Ecto neural progenitor cell (in vitro differentiated cells): ENCODE measurements around the gene EMX1.

Experiments used
- DNase-seq: peaks from one replicate; pipeline ENCODE4 v3.0.0-alpha.2; 2018; ENCODE audit warnings: low spot score

Gene EMX1

DNA sequence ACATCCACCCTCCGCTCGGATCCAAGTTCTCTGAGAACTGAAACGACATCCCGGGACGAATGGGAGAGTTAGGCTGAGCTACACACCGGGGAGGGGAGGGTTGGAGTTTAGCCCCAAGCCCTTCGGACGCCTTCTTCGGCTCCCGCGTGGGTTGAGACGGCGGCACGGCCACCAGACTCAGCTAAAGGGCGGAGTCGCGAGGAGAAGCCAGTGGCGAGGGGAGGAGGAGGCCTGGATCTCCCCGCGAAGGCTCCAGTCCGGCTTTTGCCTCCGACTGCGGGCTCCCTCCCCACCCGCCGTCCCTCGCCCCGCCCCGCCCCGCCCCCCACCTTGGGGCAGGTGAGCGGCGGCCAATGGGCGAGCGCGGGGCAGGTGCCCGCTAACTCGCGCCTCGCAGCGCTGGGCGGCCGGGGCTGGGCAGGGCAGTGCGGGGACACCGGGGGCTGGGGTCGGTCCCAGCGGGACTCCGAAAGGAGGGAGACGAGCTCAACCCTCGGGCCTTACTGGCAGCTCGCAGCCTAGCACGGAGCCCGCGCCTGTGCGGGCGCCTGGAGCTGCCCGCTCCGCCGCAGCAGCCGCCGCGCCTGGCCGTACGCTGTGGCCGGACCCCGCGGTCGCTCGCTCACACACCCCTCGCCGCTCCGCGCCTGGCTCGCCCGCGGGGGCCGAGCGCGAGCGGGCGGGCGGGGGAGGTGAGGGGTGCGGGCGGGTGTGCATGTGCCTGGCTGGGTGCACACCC, at the start of gene EMX1:
TSS of gene EMX1 (plus strand) at position 382 of the 739 bp plus-strand sequence. CDS start at position 716, 334 bp downstream.
- peak; percentile 91 for DNase-seq

DNA sequence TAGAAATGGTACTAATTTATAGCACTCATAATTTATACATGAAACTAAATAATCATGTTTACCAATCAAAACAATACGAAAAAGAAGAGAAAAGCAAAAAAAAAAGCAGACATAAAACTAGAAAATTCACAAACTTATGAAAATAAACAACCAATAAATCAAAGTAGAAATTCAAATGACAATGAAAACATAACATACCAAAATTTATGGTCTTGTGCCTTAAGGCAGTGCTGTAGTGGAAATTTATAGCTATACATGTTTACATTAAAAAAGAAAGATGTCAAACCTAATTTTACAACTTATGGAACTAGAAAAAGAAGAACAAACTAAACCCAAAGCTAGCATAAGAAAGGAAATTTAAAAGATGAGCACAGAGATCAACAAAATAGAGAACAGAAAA, 46.3 kb upstream of the EMX1 start:
- DNase-seq: no peak

DNA sequence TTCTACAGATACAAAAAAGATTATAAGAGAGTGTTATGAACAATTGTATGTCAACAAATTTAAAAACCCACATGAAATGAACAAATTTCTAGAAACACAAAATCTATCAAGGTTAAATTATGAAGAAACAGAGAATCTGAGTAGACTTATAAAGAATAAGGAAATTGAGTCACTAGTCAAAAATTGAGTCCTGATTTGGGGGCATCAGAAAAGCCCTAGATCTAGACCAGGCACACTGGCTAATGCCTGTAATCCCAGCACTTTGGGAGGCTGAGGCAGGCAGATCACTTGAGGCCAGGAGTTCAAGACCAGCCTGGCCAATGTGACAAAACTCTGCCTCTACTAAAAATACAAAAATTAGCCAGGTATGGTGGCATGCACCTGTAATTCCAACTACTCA, 45.4 kb upstream of the EMX1 start:
- DNase-seq: no peak

DNA sequence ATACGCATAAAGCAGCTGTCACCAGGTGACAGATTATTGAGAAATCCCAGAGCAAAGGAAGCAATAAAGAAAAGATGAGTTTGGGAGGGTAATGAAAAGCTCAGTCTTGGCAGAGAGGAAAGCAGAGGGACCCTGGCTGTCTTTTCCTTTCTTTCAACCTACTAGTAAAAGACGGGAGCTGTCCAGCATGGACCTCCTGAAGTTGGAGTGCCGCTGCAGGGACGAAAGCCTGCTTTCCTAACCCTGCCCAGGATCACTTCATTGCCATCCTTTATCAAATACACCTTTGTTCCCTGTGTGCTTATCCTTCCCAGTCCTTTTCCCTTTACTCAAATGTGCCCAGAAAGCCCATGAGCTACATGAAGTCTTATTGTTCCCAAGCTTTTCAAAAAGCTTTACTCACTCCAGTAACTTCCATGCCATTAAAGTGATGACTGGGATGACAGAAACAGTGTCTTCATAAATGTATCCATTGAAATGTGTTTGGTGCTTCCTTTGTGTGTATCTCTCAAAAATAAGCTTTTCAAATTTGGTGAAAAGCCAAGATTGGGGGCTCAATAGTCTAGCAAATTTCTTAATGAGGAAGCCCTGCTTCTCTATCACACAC, 33.9 kb upstream of the EMX1 start:
- DNase-seq: peak; percentile 64

DNA sequence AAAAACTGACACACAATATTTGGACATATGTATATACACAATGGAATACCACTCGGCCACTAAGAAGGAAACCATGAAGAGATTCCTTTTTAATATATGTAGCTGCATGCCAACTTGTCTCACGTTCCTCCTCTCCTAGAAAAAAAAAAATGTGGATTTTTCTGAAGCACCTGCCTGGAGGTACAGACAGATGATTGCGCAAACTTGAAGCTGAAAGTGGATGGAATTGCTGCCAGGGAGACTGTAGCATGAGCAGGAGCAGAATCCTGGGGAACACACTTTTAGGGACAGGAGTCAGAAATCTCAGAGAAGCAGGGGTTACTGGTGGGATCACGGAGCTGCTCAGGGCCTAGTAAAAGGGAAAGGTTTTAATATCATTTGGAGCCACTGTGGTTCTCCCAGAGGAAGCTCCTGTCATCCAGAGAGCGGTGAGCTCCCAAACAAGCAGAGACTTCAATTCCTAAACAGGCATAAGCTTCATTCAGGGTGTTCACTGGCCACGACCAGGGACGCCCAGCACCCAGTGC, 30.8 kb upstream of the EMX1 start:
- no peak for DNase-seq

DNA sequence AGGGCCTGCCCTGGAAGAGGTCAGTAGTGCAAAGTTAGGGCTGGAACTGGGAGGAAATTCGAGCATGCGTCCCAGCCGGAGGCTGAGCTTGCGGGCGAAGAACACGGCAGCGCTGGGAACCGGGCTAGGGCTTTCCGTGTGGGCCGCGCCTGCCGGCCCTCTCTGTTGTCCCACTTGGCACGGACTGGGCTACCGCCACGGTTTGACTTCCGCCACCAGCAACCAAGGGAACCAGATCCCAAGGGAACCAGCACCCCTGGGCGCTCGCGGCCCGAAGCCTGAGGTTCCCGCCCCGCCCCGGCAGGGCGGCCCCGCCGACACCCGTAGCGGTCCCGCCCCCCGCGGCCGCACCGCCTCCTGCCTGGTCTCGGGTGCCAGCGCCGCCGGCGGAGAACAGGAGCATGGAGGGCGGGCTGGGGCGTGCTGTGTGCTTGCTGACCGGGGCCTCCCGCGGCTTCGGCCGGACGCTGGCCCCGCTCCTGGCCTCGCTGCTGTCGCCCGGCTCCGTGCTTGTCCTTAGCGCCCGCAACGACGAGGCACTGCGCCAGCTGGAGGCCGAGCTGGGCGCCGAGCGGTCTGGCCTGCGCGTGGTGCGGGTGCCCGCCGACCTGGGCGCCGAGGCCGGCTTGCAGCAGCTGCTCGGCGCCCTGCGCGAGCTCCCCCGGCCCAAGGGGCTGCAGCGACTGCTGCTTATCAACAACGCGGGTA, 30.1 kb upstream of the EMX1 start, which contains the start of gene SPR:
TSS of gene SPR (plus strand) at position 377 of the 708 bp plus-strand sequence. CDS start at position 402, 25 bp downstream.
- peak; percentile 78 for DNase-seq

DNA sequence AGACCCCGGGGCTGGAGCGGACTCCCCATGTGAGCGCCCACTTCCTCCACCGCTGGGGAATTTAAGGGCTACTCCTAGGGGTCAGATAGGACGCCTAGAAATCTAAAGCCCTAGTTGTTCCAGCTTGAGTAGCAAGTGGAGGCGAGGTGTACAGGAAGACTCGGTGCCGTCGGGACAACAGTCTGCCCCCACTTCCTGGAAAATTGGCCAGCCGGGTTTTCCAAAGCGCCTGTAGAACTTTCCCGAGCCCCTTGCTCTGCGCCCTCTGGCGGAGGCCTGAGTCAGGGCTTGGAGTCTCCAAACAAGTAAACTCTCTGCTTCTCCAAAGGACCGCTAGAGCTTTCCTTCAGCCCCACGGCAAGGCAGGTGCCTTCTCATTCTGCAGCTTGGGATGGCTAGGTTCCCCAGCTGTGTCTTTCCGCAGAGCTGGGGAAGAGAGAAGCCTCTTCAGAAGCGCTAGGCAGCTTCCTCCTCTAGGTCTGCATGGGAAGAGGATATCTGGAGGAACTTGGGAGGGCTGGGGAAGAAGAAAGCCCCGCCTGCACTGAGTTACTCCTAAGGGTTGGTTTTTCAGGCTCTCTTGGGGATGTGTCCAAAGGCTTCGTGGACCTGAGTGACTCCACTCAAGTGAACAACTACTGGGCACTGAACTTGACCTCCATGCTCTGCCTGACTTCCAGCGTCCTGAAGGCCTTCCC, 29.4 kb upstream of the EMX1 start:
- peak; percentile 92 for DNase-seq

DNA sequence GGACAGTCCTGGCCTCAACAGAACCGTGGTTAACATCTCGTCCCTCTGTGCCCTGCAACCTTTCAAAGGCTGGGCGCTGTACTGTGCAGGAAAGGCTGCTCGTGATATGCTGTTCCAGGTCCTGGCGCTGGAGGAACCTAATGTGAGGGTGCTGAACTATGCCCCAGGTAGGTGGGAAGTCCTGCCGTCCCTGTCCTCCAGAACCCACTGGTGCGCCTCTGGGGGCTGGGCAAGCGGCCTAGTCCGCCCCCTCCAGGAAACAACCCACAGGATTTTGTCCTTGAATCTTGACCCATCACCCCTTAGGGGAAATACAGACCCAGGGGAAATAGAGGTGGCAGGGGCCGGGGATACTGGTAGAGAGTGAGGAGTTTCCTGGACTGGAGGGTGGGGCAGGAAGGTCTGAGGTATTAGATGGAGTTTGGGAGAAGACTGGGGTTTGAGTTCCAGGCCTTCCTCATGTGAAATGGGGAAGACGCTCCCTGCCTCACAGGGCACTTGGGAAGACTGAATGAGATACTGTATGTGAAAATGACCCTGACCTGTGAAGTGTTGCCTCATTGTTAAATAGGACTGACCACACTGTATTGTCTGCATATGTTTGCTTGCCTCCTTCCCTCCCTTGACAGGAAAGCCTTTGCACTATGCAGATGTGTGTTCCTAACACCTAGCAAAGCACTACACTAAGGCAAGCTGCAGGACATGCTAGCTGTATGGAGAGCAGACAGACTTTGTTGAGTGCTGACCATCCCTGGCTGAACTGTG, 28.7 kb upstream of the EMX1 start:
- no peak for DNase-seq

DNA sequence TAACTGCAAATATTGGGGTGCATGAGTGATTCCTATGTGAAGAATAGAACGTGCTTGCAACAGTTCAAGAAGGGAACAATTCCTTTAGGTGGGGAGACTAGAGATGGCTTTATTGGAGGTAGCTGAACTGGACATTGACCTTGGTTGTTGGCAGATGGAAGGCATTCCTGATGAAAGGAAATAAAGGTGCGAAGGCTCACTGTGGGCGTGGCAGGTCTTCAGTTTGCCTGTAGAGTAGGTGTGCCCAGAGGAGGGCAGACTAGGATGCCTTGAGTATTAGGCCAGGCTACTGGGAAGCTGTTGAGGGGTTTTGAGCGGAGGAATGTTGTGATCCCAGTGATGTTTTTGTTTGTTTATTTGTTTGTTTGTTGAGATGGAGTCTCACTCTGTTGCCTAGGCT, 27.3 kb upstream of the EMX1 start:
- DNase-seq: no peak

DNA sequence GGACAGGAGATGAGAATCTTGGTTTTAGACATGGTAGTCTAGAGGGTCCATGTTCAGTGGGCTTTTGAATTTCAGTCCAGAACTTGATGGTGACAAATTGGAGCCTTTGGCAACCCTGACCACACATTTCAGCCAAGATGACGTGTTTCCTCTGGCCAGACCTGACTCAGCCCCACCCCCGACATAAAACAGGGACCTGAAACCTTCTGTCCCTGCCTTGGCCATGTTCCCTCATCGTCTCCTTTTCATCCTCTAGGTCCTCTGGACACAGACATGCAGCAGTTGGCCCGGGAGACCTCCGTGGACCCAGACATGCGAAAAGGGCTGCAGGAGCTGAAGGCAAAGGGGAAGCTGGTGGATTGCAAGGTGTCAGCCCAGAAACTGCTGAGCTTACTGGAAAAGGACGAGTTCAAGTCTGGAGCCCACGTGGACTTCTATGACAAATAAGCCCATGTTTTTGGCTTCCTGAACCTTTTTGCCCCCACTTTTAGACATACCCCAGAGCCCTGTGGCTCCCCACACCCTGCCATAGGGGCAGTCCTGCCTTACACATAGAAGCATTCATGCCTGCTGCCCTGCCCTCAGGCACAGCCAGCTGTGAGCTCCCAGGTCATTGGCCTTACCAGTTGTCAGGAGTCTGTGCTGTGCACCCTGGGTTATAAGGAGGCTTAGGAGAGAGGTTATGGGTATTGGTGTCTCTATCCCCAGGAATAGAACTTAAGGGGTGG, 26.1 kb upstream of the EMX1 start:
- no peak for DNase-seq

DNA sequence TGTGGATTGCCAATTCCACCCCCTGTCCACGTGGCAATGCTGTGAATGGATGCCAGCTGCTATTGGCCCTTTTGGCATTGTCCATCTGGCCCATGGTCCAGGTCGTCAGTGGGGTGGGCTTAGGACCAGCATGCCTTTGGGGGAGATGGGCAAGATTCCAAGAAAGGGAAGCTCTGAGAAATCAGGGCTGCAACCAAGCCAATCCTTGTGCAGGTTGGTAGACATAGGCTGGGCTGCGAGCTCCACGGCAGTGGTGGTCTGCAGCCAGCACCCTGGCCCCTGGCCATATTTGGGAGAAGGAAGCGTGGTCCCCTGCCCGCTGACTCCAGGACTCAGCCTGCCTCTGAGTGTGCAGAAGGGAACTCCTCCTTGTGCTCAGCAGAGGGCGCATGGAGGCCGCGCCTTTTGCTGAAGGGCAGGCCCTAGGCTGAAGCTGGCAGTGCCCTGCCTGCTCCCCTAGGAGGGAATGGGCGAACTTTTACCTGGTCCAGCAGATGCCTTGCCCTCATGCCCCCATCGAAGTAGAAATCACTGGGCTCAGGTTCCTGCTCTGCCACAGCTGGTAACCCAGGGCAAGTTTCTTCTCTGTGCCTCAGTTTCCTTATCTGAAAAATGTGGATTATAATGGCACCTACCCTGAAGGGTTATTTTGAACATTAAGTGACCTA, 24.7 kb upstream of the EMX1 start:
- DNase-seq: peak; percentile 69

DNA sequence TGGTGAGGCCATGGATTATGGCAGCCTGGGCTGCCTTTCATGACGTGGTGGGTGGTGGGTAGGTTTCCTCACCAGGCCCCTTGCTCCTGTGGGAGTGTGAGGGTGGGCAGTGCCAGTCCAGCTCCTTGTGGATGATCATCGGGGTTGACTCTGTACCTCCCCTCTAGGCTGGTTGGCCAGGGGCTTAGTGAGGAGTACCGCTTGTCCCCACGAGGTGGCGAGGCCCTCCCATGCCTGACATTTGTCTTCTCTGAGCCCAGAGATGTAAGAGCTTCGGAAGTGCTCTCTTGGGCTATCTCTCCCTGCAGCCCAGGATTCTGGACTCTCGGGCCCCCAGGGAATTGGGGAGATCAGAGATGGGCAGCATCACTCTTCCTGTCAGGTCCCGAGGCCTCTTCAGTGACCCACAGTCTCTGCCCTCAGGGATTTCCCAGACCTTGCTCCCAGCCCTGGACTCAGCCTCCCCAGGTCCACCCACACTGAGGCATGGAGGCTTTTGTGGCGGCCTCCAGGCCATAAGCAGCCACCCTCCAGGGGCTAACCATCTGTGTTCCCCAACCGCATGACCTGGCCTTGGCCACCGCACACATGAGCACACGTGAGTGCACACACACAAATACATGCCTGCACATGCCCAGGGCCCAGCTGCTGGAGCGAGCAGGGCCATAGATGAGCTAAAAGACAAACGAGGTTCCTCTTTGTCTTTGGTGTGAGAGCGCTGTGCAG, 23.6 kb upstream of the EMX1 start:
- DNase-seq: peak; percentile 84

DNA sequence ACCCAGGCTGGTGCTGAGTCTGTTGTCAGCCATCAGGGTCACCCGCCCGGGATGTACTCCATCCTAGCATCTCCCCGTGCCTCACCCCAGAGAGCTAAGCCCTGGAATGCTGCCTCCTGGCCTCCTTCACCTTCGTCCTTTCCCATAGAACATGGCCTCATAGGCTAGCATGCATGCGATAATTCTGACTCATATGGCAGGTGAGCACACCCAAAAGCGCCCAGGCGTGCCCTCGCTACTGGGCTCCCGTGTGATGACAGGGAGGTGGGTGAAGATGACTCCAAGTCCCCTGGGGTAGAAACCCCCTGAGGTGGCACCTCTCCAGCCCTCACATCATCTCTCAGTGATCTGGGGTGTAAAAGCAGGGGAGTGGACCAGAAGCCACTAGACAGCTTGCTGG, 22.8 kb upstream of the EMX1 start:
- no peak for DNase-seq

DNA sequence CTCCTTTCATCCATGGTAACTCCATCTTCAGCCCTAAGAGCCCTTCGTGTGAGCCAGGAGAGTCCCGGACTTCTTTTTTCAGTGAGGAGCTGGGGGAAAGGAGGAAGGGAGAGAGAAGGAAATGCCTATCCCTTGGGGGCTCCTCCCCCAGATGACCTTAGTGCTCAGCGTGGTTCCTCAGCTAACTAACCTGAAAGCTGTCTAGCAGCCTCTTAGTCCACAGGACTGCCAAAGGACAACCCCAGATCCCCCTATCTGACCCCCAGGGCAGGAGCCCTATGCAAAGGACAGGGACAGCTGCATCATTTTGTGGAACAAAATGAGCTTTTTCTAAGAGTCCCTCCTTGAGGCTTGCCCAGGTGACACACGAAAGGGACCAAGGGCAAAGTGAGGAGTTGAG, 22.2 kb upstream of the EMX1 start:
- no peak for DNase-seq

DNA sequence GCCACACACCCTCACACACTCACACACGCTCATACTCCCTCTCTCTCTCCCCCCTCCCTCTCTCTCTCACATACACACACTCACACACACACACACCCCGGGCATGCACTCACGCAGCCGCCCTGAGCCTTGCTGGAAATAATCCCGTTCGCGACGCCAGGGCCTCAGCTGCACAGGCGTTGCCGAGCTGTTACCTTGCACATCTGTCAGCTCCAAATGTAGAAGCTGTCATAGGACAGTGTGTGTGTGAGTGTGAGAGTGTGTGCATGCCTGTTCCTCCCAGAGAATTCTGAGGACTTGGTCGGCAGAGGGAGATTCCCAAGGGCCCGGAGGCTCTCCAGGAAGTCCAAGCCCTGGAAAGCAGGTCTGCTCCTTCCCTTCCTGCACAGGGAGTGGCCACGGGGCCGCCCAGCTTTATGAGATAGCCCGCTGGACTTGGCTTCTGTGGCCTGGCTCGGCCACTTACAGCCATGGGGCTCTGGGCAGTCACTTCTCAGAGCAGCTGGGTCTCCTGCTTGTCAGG, 21.5 kb upstream of the EMX1 start:
- peak; percentile 59 for DNase-seq

DNA sequence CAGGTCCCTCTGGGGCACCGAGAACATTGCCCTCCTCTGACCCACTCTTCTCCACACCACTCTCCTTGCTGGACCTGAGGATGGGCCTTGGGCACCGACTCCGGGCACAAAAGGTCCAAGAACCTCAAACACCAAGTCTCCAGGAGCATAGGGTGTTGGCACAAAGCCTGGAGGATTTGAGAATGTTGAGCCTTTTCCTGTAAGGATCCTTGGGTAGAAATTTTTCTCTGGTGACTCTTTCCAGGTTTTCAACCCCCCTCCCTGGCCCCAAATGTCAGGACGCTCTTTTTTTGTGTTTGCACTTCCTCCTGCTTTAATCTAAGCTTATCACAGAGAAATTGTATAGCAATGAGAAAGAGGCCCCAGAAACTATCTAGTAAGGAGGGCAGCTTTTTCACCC, 20.9 kb upstream of the EMX1 start:
- no peak for DNase-seq

DNA sequence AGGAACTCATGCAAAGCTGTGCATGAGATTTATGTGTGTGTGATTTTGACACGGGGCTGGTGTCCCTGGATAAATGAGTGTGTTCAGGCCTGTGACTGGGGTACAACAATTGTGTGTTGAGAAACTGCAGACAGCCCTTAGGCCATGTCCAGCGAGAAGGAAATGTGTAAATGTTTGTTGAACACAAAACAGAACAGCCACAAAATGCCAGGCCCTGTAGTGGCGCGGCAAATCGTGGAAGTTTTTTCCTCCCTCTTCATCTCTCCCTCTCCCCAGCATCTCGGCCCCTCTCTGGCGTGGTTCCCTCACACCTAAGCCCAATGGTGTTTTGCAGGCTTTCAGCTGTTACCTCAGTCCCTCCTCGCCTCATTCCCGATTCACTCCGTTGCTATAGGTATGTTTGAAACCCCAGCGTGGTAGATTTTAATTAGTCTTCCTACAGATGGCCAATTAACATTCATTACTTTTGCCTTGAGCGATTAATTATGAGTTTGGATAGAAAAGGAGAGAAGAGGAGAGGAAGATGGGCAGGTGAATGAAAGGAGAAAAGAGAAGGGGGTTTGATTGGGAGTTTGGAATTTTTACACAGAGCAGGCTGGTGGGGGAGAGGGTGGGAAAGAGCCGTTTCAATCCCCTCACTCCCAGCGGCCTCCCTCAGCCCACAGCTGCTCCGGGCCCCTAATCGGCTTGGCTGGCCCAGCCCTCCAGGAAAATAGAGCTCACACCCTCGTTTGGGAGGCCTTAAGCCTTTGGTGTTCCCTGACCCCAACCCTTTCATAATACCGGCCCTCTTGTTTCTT, 19.3 kb upstream of the EMX1 start:
- peak; percentile 67 for DNase-seq

DNA sequence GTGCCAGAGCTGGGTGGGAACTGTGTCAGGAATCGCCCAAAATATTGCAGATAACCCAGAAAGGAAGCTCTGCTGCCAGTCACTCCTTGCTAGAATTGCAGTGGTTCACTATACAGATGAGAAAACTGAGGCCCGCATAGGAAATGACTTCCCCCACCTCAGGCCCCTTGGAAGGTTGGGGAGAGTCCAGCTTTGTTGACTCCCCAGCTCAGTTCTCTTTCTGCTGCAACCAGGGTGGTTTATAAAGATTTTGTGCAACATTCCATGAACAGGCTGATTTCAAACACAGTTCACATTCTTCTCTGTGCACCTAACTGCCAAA, 18.8 kb upstream of the EMX1 start:
- DNase-seq: no peak
